ENCODE results near the gene UVRAG.
A peak's percentile ranks its signal among the peaks of the same experiment; 100 is the strongest.

The UVRAG gene

DNA sequence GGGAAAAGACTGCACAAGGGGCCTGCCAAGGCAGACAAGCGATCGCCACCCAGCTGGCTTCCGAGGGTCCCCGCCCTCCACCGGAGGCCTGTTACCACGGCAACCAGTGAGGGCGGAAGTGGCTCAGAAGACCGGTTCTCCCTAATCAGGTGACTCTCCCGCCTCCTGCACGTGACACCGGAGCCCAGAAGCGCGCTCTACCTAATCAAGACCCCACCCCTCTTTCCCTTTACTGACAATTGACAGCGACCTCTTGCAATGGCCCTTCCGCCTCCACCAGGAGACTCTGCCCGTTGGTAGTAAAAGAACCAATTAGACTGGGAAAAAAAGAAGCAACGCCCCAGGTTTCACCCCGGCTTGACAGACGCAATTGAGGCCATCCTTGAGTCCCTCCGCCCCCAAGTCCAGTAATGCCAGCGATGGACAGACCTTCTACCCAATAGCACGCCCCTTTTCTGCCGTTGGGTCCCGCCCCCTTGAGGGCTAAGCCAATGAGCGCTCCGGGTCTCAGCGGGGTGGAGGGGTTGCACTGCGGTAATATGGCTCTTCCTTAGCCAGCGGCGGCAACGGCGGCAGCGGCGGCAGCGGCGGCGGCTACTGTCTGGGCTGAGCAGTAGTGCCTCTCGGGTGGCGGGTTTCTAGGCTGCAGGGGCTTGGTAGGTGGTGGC, at the start of gene UVRAG:
Gene UVRAG, plus strand, starts transcription at position 534 of the 668 bp plus-strand sequence. CDS start 198 bp downstream, outside the sequence.
- DNase-seq (ENCODE audit: low read depth): peak; percentile 99

DNA sequence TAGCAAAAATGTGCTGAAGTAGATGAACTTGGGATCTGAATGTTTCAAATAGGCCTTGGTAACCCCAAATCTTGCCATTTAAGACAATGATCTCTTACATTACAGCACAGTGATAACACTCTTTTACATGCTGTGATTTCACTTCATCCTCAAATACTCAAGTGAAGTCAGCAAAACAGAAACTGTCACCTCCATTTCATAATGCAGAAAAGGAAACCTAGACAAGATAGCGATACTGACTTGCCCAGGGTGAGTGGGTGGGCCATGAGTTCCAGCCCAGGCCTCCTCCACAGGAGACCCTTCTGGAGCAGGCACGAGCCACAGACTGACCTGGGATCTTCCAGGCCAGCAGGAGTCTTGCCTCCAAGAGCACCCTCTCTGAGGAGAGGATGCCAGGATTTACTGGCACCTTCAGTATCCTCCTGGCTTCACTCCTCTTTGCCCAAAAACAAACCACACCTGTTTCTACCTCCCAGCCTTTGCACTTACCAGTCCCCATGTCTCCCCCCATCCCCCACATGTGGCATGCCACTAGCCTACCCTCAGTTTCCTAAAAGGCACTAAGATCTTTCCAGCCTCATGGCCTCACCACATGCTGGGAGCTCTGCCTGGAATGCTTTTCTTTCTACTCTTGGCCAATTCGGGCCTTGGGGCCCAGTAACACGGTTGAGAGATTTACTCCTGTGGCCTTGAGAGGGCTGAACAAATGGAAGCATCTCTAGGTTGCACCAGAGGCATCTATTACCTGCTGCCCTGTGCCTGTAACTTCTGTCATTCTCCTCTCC, 48.4 kb upstream of the UVRAG start:
- no peak for DNase-seq (ENCODE audit: low read depth)

DNA sequence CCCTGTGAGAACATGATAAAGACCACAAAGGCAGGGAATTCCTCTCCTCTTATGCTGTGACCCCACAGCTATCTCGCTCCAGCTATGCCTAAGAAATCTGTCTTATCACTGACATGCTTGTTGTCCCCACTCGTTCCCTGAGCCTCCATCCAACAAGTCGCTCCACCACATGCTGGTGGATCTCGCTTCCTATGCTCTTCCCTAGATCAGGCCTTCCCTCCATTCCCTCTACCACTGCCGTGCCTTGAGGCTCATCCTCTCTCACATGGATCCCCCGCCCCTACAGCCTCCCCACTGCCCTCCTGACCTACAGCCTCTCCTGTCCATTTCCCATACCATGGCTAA, 47.8 kb upstream of the UVRAG start:
- DNase-seq (ENCODE audit: low read depth): no peak

DNA sequence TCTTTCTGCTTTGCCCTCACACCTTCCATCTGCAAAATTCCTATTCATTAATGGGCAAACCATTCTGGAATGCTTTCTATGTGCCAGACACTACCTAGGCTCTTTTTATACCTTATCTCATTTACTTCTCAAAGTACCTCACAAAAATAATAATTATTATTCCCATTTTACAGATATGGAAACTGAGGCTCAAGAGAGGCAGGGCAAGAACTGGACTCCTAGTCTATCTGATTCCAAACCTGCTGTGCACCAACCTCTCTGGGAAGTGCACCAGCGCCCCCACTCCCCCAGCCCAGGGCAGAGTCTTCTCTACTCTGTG, 47.3 kb upstream of the UVRAG start:
- DNase-seq (ENCODE audit: low read depth): no peak

DNA sequence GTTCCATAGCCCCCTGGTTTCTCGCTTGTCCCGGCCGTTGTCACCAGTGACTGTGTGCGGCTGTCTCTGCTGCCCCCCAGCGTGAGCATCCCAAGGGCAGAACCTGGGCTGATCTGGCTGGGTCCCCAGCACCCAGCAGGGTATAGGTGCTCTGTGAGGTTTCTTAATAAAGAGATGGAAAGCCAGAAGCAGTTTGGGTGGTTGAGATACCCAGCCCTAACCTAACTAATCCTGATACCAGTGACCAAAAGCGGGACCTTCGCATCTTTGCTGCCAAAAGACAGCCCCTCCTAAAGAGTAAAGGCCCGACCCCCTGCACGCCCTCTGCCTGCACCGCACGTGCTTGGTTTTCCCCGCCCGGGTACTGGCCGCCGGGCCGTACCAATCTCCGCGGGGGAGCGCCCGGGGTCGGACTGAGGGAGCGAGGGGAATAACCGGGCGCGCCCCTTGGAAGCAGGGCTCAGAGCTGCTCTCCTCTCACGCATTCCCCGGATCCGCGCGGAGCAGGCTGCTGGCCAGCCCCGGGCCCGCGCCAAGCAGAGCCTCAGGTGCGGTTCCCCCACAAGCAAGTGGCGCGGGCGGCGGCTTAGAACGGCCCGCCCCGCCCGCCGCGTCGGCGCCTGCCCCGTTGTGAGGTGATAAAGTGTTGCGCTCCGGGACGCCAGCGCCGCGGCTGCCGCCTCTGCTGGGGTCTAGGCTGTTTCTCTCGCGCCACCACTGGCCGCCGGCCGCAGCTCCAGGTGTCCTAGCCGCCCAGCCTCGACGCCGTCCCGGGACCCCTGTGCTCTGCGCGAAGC, 46.7 kb upstream of the UVRAG start, which contains the start of gene DGAT2:
Gene DGAT2, plus strand, starts transcription at position 667 of the 797 bp plus-strand sequence. CDS start 214 bp downstream, outside the sequence.
- DNase-seq (ENCODE audit: low read depth): no peak

DNA sequence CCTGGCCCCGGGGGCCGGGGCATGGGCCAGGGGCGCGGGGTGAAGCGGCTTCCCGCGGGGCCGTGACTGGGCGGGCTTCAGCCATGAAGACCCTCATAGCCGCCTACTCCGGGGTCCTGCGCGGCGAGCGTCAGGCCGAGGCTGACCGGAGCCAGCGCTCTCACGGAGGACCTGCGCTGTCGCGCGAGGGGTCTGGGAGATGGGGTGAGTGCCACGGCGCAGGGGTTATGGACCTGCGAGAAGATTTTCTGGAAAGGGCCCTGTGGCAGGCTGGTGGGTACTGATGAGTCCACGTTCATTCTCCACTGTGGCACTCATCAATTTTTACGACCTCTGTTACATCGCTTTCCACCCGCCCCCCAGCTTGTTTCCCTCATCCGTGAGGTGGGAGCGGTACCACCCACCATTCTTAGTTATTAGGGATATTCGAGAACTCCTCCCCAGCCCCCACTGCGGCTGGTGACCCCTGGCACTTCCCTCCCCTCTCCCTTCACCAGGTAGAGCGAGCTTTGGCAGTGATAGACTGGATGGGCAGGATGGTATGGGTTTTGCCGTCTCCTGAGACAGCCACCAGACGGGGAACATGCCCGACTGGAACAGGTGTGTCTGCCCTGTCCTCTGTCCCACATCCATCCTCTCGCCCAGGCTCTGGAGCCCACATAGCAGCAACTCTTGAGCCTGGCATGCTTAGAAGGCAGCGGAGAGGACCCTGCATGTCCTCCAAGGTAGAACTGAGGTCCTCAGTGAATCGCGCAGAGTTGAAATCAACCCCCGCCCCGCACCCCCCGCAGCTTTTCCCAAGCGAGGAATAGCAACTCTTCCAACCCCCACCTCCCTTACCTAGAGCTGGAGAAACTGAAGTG, 45.9 kb upstream of the UVRAG start:
- DNase-seq (ENCODE audit: low read depth): no peak

DNA sequence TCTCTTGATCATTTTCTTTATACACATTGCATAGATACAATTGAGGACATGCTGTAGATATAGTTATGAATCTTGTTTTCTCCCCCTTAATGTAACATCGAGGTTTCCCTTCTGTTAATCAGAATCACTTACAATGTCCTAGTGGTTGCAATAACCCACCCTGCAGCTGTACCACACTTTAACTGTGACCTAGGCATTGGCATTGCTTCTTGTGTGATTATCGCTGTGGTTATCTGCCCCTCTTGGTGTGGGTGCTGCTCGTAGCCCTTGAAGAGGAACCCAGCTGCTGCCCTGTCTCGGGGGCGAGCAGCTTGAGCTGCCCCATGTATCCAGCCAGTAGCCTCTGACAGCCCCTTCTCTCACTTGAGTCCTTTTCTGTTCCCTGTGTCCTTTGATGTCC, 44.9 kb upstream of the UVRAG start:
- DNase-seq (ENCODE audit: low read depth): no peak

DNA sequence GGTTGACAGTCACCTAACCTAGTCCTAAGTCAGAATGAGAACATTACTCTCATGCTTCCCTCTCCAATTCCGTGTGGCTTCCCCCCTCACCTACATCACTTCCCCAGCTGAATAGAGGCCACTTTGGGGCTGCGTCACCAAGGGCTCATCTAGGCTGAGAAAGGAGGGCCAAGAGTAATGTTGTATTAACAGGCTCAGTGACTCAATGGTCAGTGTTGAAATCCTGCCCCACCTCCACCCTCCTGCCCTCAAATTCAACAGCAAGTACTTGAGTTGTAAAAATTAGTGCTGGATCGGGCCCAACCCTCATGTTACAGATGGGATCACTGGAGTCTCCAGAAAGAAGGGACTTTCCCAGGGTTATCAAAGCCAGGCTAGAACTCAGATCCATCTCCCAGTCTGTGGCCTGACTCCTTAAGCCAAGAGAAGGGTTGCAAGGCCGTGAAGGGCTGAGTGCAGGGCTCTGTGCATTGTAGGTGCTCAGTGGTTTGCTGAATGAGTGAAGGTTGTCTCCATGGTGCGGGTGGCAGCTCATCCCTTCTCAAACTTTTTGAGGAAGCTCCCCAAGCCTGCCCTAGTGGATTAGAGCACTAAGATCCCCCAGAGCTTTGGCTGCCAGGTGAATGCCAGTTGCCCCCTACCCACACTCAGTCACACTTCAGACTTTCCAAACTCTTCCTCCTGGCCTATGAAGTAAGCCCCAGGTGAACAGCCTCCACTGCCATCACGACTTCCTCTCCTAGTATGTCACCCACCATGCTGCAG, 43.2 kb upstream of the UVRAG start:
- peak; percentile 32 for DNase-seq (ENCODE audit: low read depth)

DNA sequence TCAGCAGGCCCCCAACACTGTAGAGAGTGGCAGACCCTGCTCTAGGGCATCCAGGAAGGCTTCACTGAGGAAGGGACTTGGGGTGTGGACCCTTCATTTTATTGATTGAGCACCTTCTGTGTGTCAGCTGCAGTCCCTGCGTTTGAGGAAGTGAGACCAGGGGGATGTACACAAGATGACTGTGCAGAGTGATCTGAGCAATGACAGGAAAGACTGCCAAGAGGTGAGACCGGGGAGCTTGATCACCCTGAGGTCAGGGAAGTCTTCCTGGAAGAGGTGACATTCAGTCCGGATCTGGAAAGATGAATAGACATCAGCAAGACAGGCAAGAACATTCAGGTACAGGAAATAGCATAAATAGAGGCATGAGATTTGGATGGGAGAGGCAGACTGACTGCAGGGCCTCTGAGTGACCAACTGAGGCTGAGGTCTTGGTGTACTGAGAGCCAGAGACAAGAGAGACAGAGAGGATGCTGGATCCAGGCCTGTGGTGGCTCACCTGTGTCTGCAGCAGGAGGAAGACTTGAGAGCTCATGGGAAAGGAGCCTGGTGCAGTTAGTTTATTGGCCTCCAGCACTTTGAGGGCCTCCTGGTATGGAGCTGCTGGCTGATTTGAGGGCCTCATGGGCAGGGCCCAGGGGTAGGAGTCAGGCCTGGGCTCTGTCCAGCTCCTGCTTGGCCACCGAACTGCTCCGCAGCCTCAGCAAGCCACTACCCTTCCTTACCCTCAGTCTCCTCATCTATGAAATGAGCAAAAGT, 41.2 kb upstream of the UVRAG start:
- no peak for DNase-seq (ENCODE audit: low read depth)

DNA sequence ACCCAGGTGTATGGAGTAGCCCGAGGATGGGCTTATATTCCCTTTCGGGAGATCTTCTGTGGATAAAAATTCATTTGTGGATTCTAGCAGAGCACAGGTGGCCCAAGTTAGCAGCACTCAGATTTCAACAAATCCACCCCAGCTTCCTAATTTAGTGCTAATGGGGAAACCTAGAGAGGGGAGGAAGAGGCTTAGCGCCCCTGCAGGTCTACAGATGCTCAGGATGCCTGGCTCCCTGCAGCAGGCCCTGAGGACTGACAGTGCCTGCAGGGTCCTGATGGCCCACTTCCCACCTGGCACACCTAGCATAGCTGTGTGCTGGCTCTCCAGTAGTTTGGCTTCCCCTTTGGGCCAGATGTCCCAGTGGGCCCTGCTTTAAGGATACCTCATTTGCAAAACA, 40.0 kb upstream of the UVRAG start:
- DNase-seq (ENCODE audit: low read depth): no peak

DNA sequence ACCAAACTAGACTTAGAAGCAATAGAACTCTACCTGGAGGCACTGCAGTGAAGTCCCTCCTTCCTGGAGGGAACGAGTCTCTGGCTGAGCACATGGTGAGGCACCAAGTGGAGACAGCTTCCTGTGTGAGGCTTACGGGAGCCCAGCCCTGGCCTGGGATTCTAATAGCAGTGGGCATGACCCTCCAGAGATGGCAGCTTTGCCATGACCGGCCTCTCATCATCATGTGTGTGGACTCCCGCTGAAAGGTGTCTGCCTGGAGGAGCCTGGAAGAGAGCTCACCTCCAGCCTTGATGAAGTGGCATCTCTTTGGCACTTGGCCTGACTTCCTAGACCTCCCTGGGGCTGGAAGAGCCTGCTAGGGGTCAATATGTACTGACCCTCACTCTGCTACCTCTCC, 38.5 kb upstream of the UVRAG start:
- no peak for DNase-seq (ENCODE audit: low read depth)

DNA sequence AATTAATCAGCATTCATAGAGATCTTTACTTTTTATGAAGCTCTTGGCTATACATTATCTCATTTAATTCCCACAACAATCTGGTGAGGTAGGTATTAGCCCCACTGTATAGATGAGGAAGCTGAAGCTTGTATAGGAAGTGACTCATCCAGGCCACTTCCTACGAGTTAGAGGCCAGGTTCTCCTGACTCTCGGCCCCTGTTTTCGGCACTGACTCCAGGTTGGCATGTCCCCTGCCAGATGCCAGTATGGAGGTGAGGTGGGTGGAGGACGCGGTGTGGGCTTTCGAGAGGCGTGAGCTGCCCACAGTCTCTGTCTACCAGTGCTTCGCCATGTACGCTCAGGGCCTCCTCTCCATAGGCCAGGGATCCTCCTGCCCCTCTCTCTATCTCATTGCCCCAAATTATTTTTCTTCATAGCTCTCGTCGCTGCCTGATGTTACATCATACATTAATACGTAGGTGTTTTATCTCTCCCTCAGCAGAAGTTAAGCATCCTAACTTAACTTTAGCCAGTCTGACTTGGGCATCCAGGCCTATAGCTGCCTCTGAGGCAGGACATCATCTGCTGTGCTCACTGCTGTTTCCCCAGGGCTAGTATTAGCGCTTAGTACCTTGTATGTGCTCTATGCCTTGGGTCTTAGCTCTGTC, 37.4 kb upstream of the UVRAG start:
- no peak for DNase-seq (ENCODE audit: low read depth)

DNA sequence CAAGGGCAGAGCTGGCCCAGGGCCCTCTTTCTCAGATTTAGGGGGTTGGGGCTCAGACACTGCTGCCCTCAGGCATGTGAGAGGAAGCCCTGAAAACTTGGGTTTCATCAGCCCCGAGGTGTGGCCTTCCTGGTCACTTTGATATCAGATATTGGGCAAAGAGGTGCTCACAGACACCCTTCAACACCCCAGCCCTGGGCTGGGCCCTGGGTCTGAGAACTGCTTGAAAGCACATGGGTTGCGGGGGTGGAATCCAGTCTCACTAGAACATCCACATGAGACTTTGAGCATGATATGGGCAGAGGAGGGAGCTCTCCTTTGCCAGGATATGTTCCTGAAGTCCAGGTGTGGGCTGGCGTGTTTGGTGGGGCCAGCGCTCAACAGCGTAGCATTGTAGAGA, 36.0 kb upstream of the UVRAG start:
- no peak for DNase-seq (ENCODE audit: low read depth)

DNA sequence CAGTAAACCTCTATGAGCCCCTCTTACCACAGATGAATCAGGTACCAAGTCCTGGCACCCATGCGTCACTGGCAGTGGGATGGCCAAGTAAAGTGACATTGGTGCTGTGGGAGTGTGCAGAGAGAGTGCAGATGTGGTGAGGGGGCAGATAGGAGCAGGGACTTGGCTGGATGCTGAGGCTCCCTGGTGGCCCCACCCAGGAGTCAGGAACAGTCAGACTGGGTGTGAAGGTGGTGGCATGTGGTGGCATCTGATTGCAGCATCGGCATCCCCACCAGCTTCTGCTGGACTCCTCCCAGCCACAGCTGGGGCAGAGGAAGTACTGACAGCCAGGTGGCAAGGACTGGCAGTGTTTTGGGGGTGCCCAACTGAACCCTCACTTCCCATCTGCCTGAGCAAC, 35.0 kb upstream of the UVRAG start:
- no peak for DNase-seq (ENCODE audit: low read depth)

DNA sequence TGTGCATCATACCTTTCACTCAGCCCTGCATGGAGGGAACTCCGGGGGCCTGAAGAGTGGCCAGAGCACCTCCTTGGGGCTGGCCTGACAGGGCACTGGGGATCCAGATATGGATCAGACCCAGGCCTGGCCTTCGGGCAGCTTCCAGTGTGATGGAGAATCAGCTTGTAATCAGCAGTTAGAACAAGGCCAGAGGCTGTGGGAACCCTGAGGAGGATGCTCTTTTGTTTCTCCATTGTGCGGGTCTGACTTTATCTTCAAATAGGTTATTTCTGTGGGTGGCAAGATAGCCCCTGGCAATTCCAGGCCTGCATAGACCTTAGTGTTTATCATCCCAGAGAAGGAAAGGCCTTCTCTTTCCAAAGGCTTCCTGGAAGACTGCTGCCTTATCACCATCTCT, 34.1 kb upstream of the UVRAG start:
- no peak for DNase-seq (ENCODE audit: low read depth)

DNA sequence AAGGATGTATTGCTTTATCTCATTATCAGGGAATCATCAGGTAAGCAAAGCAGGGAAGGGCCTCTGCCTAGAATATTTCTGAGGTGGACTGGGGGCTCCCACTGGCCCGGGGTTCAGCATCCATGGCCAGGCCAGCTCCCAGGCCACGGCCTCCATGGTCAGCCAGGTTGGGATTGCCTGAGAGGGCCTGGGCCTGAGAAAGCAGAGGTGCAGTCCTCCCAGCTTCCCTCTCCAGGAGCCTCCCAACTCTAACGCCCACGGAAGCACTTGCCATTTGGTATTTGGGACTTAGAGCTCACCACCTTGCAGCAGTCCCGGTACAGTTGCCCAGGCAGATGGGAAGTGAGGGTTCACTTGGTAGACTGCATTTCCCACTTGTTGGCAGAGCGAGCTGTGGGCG, 33.7 kb upstream of the UVRAG start:
- no peak for DNase-seq (ENCODE audit: low read depth)

DNA sequence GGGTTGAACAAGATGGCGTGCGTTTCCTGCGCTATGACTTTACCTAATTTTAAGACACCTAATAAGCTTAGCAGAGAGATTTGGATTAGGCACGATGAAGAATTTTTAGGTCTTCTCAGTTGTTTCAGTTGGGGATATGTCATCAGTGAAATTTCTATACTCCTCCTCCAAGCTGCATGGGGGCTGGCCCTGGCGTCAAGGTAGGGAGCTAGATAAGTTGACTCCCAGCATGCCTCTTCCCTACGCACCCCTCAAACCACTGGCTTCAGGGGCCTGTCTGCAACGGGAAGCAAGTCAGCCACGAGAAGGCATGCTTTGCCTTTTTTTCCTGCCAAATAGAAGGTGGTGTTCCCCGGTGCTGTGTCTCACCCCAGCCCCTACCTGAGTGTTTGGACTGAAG, 33.2 kb upstream of the UVRAG start:
- no peak for DNase-seq (ENCODE audit: low read depth)

DNA sequence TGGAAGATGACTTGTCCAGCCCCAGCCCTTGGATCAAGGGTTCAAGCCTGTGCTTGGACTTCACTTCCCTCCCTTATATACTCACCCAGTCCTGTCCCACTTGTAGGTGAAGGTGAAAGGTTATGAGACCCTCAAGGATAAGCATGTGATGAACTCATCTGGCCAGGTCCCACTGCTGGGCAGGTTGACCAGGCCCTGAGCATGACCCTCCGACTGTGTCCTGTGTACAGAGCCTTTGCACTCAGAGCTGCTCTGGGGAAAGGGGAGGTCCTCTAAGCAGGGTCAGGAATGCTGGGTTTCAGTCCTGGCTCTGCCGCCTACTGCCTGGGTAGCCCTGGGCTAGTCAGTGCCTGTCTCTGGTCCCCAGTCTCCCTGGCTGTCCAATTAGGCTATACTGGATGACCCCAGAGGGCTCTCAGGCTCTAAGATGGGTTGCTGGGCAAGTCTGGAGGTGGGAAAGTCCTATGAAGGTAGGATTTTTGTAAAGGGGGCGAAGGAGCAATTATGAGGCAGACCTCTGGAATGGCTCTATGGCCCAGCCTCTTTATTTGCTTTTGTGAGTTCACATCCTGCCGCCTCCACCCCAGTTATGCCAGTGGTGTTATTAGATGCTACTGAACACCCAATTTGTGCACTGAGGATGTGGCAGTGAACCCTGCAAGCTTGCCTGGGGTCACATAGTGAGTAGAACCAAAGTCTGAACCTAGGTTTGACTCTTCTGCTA, 32.3 kb upstream of the UVRAG start:
- DNase-seq (ENCODE audit: low read depth): no peak

DNA sequence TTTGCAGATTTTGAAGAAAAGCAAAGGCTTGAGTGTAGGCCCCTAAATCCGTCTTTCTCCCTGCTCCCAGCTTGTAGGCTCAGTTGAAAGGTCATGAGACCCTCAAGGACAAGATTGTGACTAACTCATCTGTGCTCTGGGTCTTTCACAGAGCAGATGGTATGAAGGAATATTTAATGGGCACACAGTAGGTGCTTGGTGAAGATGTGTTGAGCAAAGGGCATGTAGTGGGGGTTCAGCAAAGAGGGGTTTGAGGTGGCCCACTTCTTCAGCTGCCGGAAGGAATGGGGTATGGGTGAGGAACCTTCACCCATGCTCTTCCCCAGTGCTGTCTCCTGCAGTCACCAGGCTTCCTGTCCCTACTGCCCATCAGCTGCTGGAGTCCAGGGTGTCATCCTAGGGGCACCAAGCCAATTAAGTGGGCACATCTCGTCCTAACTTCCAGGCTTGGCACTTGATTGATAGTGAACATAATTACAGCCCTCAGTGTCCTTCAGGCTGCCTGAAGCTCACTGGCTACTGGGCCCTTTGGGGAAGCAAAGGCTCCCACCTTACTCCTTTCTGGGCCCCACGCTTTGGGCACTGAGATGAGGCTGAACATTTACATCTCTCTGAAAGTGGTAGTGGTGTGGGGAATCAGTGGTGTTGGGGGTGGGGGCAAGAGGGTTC, 31.5 kb upstream of the UVRAG start:
- DNase-seq (ENCODE audit: low read depth): no peak

All from non-pigmented ciliary epithelial cell (primary cell).